Endothelial cell of umbilical vein (primary cell): Measurements from ENCODE around the gene TJP1.

Source experiments
- CTCF ChIP-seq, 2 donors: IDR thresholded peaks; 1 replicate in 1 of 2; 2 replicates in 1 of 2; pipeline ENCODE4 v1.5.1; 2011; ENCODE audit warnings: low read length in 2 of 2, mild to moderate bottlenecking in 2 of 2, moderate library complexity in 2 of 2, control low read depth in 1 of 2, inconsistent platforms in 1 of 2, low read depth in 1 of 2; ENCODE audit not compliant: insufficient read depth in 1 of 2; ENCODE audit errors: extremely low read depth in 1 of 2
- EZH2 ChIP-seq: IDR thresholded peaks from 2 replicates; pipeline ENCODE4 v1.6.1; 2012; ENCODE audit warnings: borderline replicate concordance, low read depth, mild to moderate bottlenecking, moderate library complexity, low read length, inconsistent platforms; ENCODE audit not compliant: severe bottlenecking
- FOS ChIP-seq: IDR thresholded peaks from 2 replicates; pipeline ENCODE4 v1.6.1; 2011; ENCODE audit warnings: mild to moderate bottlenecking, low read length, moderate library complexity, borderline replicate concordance; ENCODE audit not compliant: insufficient read depth
- JUN ChIP-seq: IDR thresholded peaks from 2 replicates; pipeline ENCODE4 v1.6.1; 2011; ENCODE audit warnings: borderline replicate concordance, low read depth; ENCODE audit not compliant: insufficient read length, insufficient read depth
- POLR2A ChIP-seq: IDR thresholded peaks from 2 replicates; pipeline ENCODE4 v1.6.1; 2012; ENCODE audit warnings: low read depth, mild to moderate bottlenecking, control low read depth, low read length
- POLR2AphosphoS5 ChIP-seq: IDR thresholded peaks from 2 replicates; pipeline ENCODE4 v1.6.1; 2012; ENCODE audit warnings: low read depth, mild to moderate bottlenecking, control low read depth, low read length, moderate library complexity; ENCODE audit not compliant: insufficient read depth
- TF ChIP-seq, protein P1 (sequence below): IDR thresholded peaks from 2 replicates; pipeline ENCODE4 v1.6.1; 2011; ENCODE audit not compliant: insufficient read depth, insufficient read length

- TF ChIP-seq EZH2 (no peak), CTCF (IDR thresholded peaks at IDR 0.05; ENCODE audit: extremely low read depth in 1 of 2, insufficient read depth in 1 of 2, low read depth in 1 of 2, low read length in 2 of 2) (no peak), POLR2AphosphoS5 (no peak), JUN (no peak), POLR2A (no peak), FOS (no peak)
- TF ChIP-seq, protein P1, sequence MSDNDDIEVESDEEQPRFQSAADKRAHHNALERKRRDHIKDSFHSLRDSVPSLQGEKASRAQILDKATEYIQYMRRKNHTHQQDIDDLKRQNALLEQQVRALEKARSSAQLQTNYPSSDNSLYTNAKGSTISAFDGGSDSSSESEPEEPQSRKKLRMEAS = no peak
Observed at GRCh38 chr15:29773000-29773399, 49.3 kb downstream of the TJP1 start.
